Panc1 (cell line): Measurements from ENCODE around the gene PPP4R2. TPM values are rescaled to one million over a fixed set of nuclear protein-coding genes. Genes with fewer than 3 reads are reported as not detected.

Experiments used
- ATAC-seq: fragments of 200-7000 bp; cut with Tn5 transposase; 2 replicates; pipeline ENCODE4 v1.9.1; 2020; ENCODE audit warnings: mild to moderate bottlenecking, moderate library complexity
- BruUV-seq: library from RNA; stranded (reverse); fragments of 400-500 nt; replicated peaks from 2 replicates; lab custom pipeline; 2021; lab: Mats Ljungman, UMichigan
- CTCF ChIA-PET: fragments of 300-600 bp; sonication (Branson Sonifier 250); formaldehyde crosslinking; loops from one replicate; lab custom pipeline; 2022; ENCODE audit warnings: antibody characterized with exemption; lab: Charles Lee
- POLR2A ChIA-PET: fragments of 300-600 bp; sonication (Branson Sonifier 250); formaldehyde crosslinking; loops from one replicate; lab custom pipeline; 2022; ENCODE audit warnings: antibody characterized with exemption; lab: Charles Lee
- DNase-seq: peaks from one replicate; pipeline ENCODE4 v3.0.0-alpha.2; 2010; ENCODE audit warnings: low read depth, low spot score
- H3K27ac ChIP-seq: 2 replicates; pipeline ENCODE4 v1.5.1; 2011; ENCODE audit warnings: mild to moderate bottlenecking, low read length, inconsistent platforms
- H3K27me3 ChIP-seq: fragments of 200-500 bp; sonication (Bioruptor generic); 2 replicates; pipeline ENCODE4 v1.6.0; 2014; ENCODE audit warnings: low read length, inconsistent platforms; ENCODE audit not compliant: control insufficient read depth, insufficient read depth
- H3K36me3 ChIP-seq: fragments of 200-500 bp; sonication (Bioruptor generic); 2 replicates; pipeline ENCODE4 v1.5.1; 2014; ENCODE audit warnings: inconsistent platforms, mild to moderate bottlenecking, low read length, moderate library complexity; ENCODE audit not compliant: control insufficient read depth, insufficient read depth
- H3K4me1 ChIP-seq: 2 replicates; pipeline ENCODE4 v1.5.1; 2011; ENCODE audit warnings: inconsistent platforms, mild to moderate bottlenecking, low read length, moderate library complexity; ENCODE audit not compliant: control insufficient read depth, insufficient read depth
- H3K4me3 ChIP-seq, 2 experiments: 2 replicates each; pipeline ENCODE4 v1.5.1; 2011 to 2012; ENCODE audit warnings: low read depth in 2 of 2, low read length in 2 of 2, mild to moderate bottlenecking in 2 of 2, inconsistent platforms in 1 of 2, moderate library complexity in 1 of 2
- H3K9me3 ChIP-seq: fragments of 200-500 bp; sonication (Bioruptor generic); 2 replicates; pipeline ENCODE4 v1.5.1; 2014; ENCODE audit warnings: low read depth, mild to moderate bottlenecking, inconsistent platforms, low read length, moderate library complexity; ENCODE audit not compliant: control insufficient read depth, insufficient read depth
- CTCF ChIP-seq: fragments of 450-650 bp; IDR thresholded peaks from 2 replicates; pipeline ENCODE4 v1.5.1; 2017; ENCODE audit warnings: mild to moderate bottlenecking
- POLR2AphosphoS5 ChIP-seq: IDR thresholded peaks from 2 replicates; pipeline ENCODE4 v1.6.1; 2012; ENCODE audit warnings: mild to moderate bottlenecking, low read depth, low read length, moderate library complexity
- REST ChIP-seq, 2 experiments: IDR thresholded peaks; 2 replicates each; pipeline ENCODE4 v1.6.1; 2011 to 2012; ENCODE audit warnings: low read depth in 2 of 2, control low read depth in 1 of 2, low read length in 1 of 2, mild to moderate bottlenecking in 1 of 2, moderate library complexity in 1 of 2; ENCODE audit not compliant: insufficient read depth in 1 of 2
- SIN3A ChIP-seq: IDR thresholded peaks from 2 replicates; pipeline ENCODE4 v1.6.1; 2012; ENCODE audit warnings: low read depth, mild to moderate bottlenecking, low read length, moderate library complexity, borderline replicate concordance; ENCODE audit not compliant: insufficient read depth
- TCF7L2 ChIP-seq: IDR thresholded peaks from 2 replicates; pipeline ENCODE4 v1.6.1; 2011; ENCODE audit warnings: mild to moderate bottlenecking, low read depth, low read length, inconsistent platforms
- in situ Hi-C: cut with HindIII; loops from 2 replicates; pipeline ENCODE4 v1.10.0; 2016; ENCODE audit warnings: low sequenced_read_pairs, low pct_unique_long_range_greater_than_20kb
- intact Hi-C: fragments of 100-400 bp; cut with micrococcal nuclease; formaldehyde crosslinking; loops from one replicate; pipeline ENCODE4 v1.10.0; 2022; ENCODE audit not compliant: unreplicated experiment
- total RNA-seq: library from RNA; stranded (reverse); gene quantifications from one replicate; pipeline ENCODE4 v1.2.1, GENCODE V29; 2021; ENCODE audit not compliant: unreplicated experiment

PPP4R2 gene
- total RNA-seq, 1 experiment from 2014 or later: 59.8 TPM

DNA sequence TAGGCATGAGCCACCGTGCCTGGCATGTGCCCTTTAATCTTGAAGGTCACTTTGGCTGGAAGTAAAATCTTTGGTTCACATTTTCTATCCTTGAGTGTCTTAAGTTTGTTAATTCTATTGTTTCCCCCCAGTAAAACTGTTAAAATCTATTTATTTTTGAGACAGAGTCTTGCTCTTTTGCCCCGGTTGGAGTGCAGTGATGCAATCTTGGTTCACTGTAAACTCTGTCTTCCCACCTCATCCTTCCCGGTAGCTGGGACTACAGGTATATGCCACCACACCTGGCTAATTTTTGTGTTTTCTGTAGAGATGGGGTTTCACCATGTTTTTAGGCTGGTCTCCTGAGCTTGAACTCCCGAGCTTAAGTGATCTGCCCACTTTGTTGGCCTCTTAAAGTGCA is 7.7 kb downstream of the PPP4R2 start:
- H3K36me3 ChIP-seq: peaks cover 13% of the 10 kb centered on the region
- ATAC-seq (no peak), DNase-seq (no peak)
- POLR2A ChIA-PET: no interaction called here
- H3K4me3 ChIP-seq: no peak overlapping the region
- no peak overlapping the region for H3K27ac ChIP-seq
- H3K27me3 ChIP-seq: no peaks in the 10 kb centered on the region
- CTCF ChIA-PET: no interaction called here
- intact Hi-C loops: no loop called here
- no peaks in the 10 kb centered on the region for H3K9me3 ChIP-seq
- no peak for TF ChIP-seq TCF7L2
- TF ChIP-seq SIN3A: no peak
- TF ChIP-seq POLR2AphosphoS5: no peak
- no peak for TF ChIP-seq CTCF
- no peak for TF ChIP-seq REST (IDR thresholded peaks at IDR 0.05; ENCODE audit: insufficient read depth in 1 of 2, low read depth in 2 of 2, low read length in 1 of 2)
- peaks cover 7% of the 10 kb centered on the region for H3K4me1 ChIP-seq
- no TSS peak for BruUV-seq
- in situ Hi-C loops: no loop called here

DNA sequence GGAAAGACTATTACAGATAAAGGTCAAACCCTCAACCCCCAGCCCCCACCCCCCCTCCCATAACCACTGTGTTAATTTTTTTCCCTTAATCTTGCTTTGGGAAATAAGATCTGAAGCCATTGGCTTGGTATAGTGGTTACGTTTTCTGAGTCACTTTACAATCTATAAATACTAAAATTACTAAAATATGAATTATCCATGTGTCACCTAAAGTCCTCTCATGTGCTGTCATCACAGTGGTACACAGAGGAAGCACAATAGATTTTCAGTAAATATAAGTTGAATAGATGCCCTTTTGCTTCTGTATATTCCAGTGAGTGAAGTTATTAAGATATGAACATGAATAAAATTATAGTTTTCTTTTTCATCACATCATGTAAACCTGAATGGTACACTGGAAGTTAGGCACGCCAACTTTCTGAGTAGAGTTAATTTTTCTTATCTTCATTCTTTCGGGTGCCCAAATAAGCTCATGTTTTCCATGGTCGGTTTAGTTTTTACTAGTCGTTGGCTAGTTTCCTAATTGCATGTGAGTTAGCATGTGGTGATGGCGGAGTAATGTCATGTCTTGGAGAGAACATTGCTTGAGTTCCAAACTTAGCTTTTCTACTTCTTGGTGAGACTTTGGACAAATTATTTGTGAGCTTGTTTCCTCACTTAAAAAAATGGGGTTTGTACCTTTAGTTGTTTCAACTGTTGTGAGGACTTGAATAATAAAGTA is 11.5 kb downstream of the PPP4R2 start:
- ChIA-PET POLR2A (no interaction called here), CTCF (no interaction called here)
- BruUV-seq: TSS peak; percentile 11
- Histone ChIP-seq H3K36me3 (peaks cover 6% of the 10 kb centered on the region), H3K27ac (no peak overlapping the region), H3K4me1 (no peaks in the 10 kb centered on the region; the same call in none of the 2 replicates), H3K4me3 (no peak overlapping the region), H3K9me3 (no peaks in the 10 kb centered on the region), H3K27me3 (no peaks in the 10 kb centered on the region)
- intact Hi-C loops: no loop called here
- DNase-seq: no peak
- TF ChIP-seq REST (IDR thresholded peaks at IDR 0.05; ENCODE audit: insufficient read depth in 1 of 2, low read depth in 2 of 2, low read length in 1 of 2) (no peak), TCF7L2 (no peak), POLR2AphosphoS5 (no peak), CTCF (no peak), SIN3A (no peak)
- ATAC-seq: no peak
- in situ Hi-C loops: no loop called here
